IMR-90 (cell line): ENCODE measurements around the gene ENHO. TPM values are rescaled to one million over a fixed set of nuclear protein-coding genes. Genes with fewer than 3 reads are reported as not detected.

Experiments
- ATAC-seq: fragments of 200-7000 bp; cut with Tn5 transposase; 2 replicates; pipeline ENCODE4 v1.9.1; 2020; ENCODE audit warnings: low read depth, mild to moderate bottlenecking, moderate library complexity
- BruUV-seq: library from RNA; stranded (reverse); fragments of 400-500 nt; replicated peaks from 2 replicates; lab custom pipeline; 2021; lab: Mats Ljungman, UMichigan
- CTCF ChIA-PET: fragments of 300-600 bp; formaldehyde crosslinking; extraction: SDS; loops from one replicate; lab custom pipeline; 2021; ENCODE audit warnings: antibody characterized with exemption; lab: Yijun Ruan, JAX
- POLR2A ChIA-PET: fragments of 300-600 bp; sonication (Branson Sonifier 250); formaldehyde crosslinking; loops from one replicate; lab custom pipeline; 2022; ENCODE audit warnings: antibody characterized with exemption; ENCODE audit not compliant: unreplicated experiment; lab: Charles Lee
- DNase-seq: peaks from one replicate; pipeline ENCODE4 v3.0.0; 2013
- H2AFZ ChIP-seq: replicated peaks from 2 replicates; pipeline ENCODE3; 2013; ENCODE audit warnings: low read length, mild to moderate bottlenecking; ENCODE audit not compliant: poor library complexity
- H2AK5ac ChIP-seq: 2 replicates; pipeline ENCODE4 v1.6.1; 2013; ENCODE audit warnings: low read depth, low read length, inconsistent platforms
- H2AK9ac ChIP-seq: replicated peaks from 2 replicates; pipeline ENCODE3; 2013; ENCODE audit warnings: mild to moderate bottlenecking, low read depth, low read length, moderate library complexity; ENCODE audit not compliant: poor library complexity
- H2BK120ac ChIP-seq: 2 replicates; pipeline ENCODE4 v1.6.1; 2013; ENCODE audit warnings: low read depth, low read length, inconsistent platforms
- H2BK15ac ChIP-seq: 3 replicates; pipeline ENCODE4 v1.6.1; 2013; ENCODE audit warnings: low read depth, low read length, inconsistent platforms
- H2BK20ac ChIP-seq: 2 replicates; pipeline ENCODE4 v1.6.1; 2013; ENCODE audit warnings: low read depth, mild to moderate bottlenecking, inconsistent platforms, low read length, moderate library complexity
- H2BK5ac ChIP-seq: 2 replicates; pipeline ENCODE4 v1.6.1; 2013; ENCODE audit warnings: mild to moderate bottlenecking, low read depth, low read length, inconsistent platforms; ENCODE audit not compliant: poor library complexity, severe bottlenecking
- H3K14ac ChIP-seq: replicated peaks from 2 replicates; pipeline ENCODE4 v1.6.1; 2013; ENCODE audit warnings: low read depth, low read length, inconsistent platforms
- H3K18ac ChIP-seq: 2 replicates; pipeline ENCODE4 v1.6.1; 2013; ENCODE audit warnings: low read depth, low read length, control low read depth
- H3K23ac ChIP-seq: 2 replicates; pipeline ENCODE4 v1.6.1; 2013; ENCODE audit warnings: low read depth, low read length, inconsistent platforms
- H3K27ac ChIP-seq: 2 replicates; pipeline ENCODE4 v1.5.1; 2013; ENCODE audit warnings: mild to moderate bottlenecking, control low read depth, low read length; ENCODE audit not compliant: insufficient read depth
- H3K27me3 ChIP-seq: 2 replicates; pipeline ENCODE4 v1.6.1; 2013; ENCODE audit warnings: low read length; ENCODE audit not compliant: control insufficient read depth, insufficient read depth
- H3K36me3 ChIP-seq: 2 replicates; pipeline ENCODE4 v1.6.1; 2013; ENCODE audit warnings: low read length, mixed read lengths; ENCODE audit not compliant: control insufficient read depth, insufficient read depth
- H3K4ac ChIP-seq: 2 replicates; pipeline ENCODE4 v1.6.1; 2013; ENCODE audit warnings: low read depth, low read length, inconsistent platforms
- H3K4me1 ChIP-seq: 2 replicates; pipeline ENCODE4 v1.6.1; 2013; ENCODE audit warnings: low read length, mixed read lengths; ENCODE audit not compliant: control insufficient read depth, insufficient read depth
- H3K4me2 ChIP-seq: 2 replicates; pipeline ENCODE4 v1.6.1; 2013; ENCODE audit warnings: low read depth, mild to moderate bottlenecking, control low read depth, low read length, moderate library complexity
- H3K4me3 ChIP-seq: 2 replicates; pipeline ENCODE4 v1.5.1; 2013; ENCODE audit warnings: low read depth, mild to moderate bottlenecking, control low read depth, low read length, moderate library complexity; ENCODE audit not compliant: insufficient read depth
- H3K56ac ChIP-seq: 2 replicates; pipeline ENCODE4 v1.6.1; 2013; ENCODE audit warnings: low read length, inconsistent platforms; ENCODE audit not compliant: insufficient read depth; ENCODE audit errors: extremely low read depth
- H3K79me1 ChIP-seq, 2 experiments: 2 replicates each; pipeline ENCODE4 v1.6.1; 2013; ENCODE audit warnings: low read length in 2 of 2, inconsistent platforms in 1 of 2, low read depth in 1 of 2
- H3K9ac ChIP-seq: 2 replicates; pipeline ENCODE4 v1.6.1; 2013; ENCODE audit warnings: low read depth, low read length, control low read depth
- H3K9me1 ChIP-seq: 2 replicates; pipeline ENCODE4 v1.6.1; 2013; ENCODE audit warnings: low read length, inconsistent platforms; ENCODE audit not compliant: insufficient read depth
- H3K9me3 ChIP-seq: 2 replicates; pipeline ENCODE4 v1.6.1; 2013; ENCODE audit warnings: low read length; ENCODE audit not compliant: control insufficient read depth, insufficient read depth
- H4K20me1 ChIP-seq: 2 replicates; pipeline ENCODE4 v1.6.1; 2013; ENCODE audit warnings: low read length, inconsistent platforms; ENCODE audit not compliant: insufficient read depth
- H4K5ac ChIP-seq: 2 replicates; pipeline ENCODE4 v1.6.1; 2013; ENCODE audit warnings: mild to moderate bottlenecking, low read depth, low read length, control low read depth
- H4K8ac ChIP-seq, 2 experiments: 2 replicates each; pipeline ENCODE4 v1.6.1; 2013; ENCODE audit warnings: low read depth in 2 of 2, low read length in 2 of 2, control low read depth in 1 of 2, inconsistent platforms in 1 of 2
- H4K91ac ChIP-seq: 2 replicates; pipeline ENCODE4 v1.6.1; 2013; ENCODE audit warnings: low read depth, low read length, inconsistent platforms; ENCODE audit not compliant: insufficient read depth
- CEBPB ChIP-seq: IDR thresholded peaks from 2 replicates; pipeline ENCODE4 v1.6.1; 2012; ENCODE audit warnings: low read depth, low read length, improper control_type of control experiment
- MAZ ChIP-seq: IDR thresholded peaks from 2 replicates; pipeline ENCODE4 v1.6.1; 2012; ENCODE audit warnings: low read depth, mild to moderate bottlenecking, low read length, improper control_type of control experiment, moderate library complexity, borderline replicate concordance
- RAD21 ChIP-seq: IDR thresholded peaks from 2 replicates; pipeline ENCODE4 v1.6.1; 2012; ENCODE audit warnings: low read length, improper control_type of control experiment
- SMC3 ChIP-seq: fragments of 150-350 bp; IDR thresholded peaks from 2 replicates; pipeline ENCODE4 v1.6.1; 2016; ENCODE audit warnings: low read depth, mild to moderate bottlenecking, antibody characterized with exemption, low read length, moderate library complexity
- WGBS, 2 experiments: methylation state at CpG; one replicate each; pipeline versions ENCODE4 v1.1.5 to v1.1.7; 2013; ENCODE audit warnings: missing lambda C conversion rate in 2 of 2; ENCODE audit not compliant: insufficient read length in 1 of 2; ENCODE audit errors: extremely low coverage in 2 of 2; 5-methylcytosine and 5-hydroxymethylcytosine counted together
- dilution Hi-C: fragments of 300-500 bp; cut with HindIII; formaldehyde crosslinking; loops from one replicate; pipeline ENCODE4 v1.14.3; 2018; ENCODE audit warnings: low sequenced_read_pairs; ENCODE audit not compliant: unreplicated experiment
- in situ Hi-C: fragments of 300-500 bp; cut with MboI; formaldehyde crosslinking; loops from 3 replicates; pipeline ENCODE4 v1.14.3; 2019; ENCODE audit warnings: low sequenced_read_pairs, inconsistent platforms, mixed read lengths
- intact Hi-C: fragments of 100-400 bp; cut with micrococcal nuclease; formaldehyde crosslinking; loops from 2 replicates; pipeline ENCODE4 v1.10.0; 2022
- polyA plus RNA-seq, 3 experiments: library from polyadenylated mRNA; depleted of rRNA; stranded (reverse); fragments of >200 nt; gene quantifications; 2 replicates each; pipeline ENCODE4 v1.2.3, GENCODE V29; 2012; ENCODE audit warnings: low replicate concordance in 1 of 3
- total RNA-seq: library from RNA; depleted of rRNA; stranded (reverse); fragments of >200 nt; gene quantifications from 2 replicates; pipeline ENCODE4 v1.2.3, GENCODE V29; 2012
- TF ChIP-seq, protein P1 (sequence below): fragments of 150-350 bp; IDR thresholded peaks from 2 replicates; pipeline ENCODE4 v1.6.1; 2017; ENCODE audit warnings: mild to moderate bottlenecking, antibody characterized with exemption, low read length, low read depth
- TF ChIP-seq, protein P2 (sequence below): conservative IDR thresholded peaks from 2 replicates; pipeline ENCODE4 v1.5.1; 2012; ENCODE audit warnings: mild to moderate bottlenecking, low read depth, low read length, improper control_type of control experiment

Gene ENHO
- total and polyA plus RNA-seq, 2 of the 4 experiments (the other 2 are of a cell fraction): not detected

DNA sequence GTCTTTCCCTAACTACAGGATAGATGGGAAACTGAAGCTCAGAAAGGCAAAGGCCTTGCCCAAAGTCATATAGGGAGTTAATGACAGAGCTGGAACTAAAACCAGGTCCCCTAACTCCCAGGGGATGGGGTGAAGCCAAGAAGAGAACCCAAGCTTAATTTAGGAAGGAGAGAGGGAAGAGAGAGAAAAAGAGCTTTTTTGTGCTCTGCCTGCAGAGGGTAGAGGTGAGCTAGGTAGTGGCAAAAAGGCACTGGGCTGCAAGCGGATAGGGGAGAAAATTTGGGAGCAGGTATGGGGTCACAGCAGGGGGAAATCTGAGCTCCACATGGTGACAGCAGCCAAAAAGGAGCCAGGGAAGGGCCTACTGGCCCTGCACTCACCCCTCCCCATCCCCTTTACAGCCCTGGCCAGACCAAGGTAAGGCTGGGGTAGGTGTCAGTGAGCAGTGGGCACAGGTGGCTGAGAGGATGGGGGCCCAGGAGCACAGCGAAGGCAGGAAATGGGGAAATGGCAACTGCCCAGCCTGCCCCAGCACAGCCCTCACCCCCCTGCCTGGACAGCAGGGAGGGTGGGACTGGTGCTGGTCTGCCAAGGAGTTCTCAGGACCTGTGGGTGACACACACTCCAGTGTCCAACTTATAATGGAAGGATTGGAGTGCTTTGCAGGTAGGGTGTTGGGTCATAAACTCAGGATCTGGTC, 3.3 kb downstream of the ENHO start:
- no CpG with 5 or more reads among the region's 2 CpGs for WGBS, 2 experiments
- Histone ChIP-seq H3K14ac (no peak overlapping the region), H2BK15ac (no peak overlapping the region), H3K4me2 (no peak overlapping the region), H2BK20ac (no peak overlapping the region), H2AK9ac (no peak overlapping the region), H3K9ac (no peak overlapping the region), H4K8ac (no peak overlapping the region), H3K4me1 (no peaks in the 10 kb centered on the region), H4K20me1 (peaks cover 5% of the 10 kb centered on the region), H3K27ac (no peak overlapping the region), H3K4me3 (no peak overlapping the region), H3K27me3 (peaks cover 63% of the 10 kb centered on the region), H3K36me3 (no peaks in the 10 kb centered on the region), H2AK5ac (no peak overlapping the region), H2BK5ac (no peak overlapping the region), H3K56ac (no peak overlapping the region), H2AFZ (no peak overlapping the region), H3K18ac (no peak overlapping the region), H3K9me1 (no peaks in the 10 kb centered on the region), H2BK120ac (no peak overlapping the region), H3K4ac (no peak overlapping the region), H3K23ac (no peak overlapping the region), H4K5ac (no peak overlapping the region), H3K9me3 (no peaks in the 10 kb centered on the region), H3K79me1 (no peaks in the 10 kb centered on the region), H4K91ac (no peak overlapping the region)
- TF ChIP-seq, protein P1, sequence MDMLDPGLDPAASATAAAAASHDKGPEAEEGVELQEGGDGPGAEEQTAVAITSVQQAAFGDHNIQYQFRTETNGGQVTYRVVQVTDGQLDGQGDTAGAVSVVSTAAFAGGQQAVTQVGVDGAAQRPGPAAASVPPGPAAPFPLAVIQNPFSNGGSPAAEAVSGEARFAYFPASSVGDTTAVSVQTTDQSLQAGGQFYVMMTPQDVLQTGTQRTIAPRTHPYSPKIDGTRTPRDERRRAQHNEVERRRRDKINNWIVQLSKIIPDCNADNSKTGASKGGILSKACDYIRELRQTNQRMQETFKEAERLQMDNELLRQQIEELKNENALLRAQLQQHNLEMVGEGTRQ: no peak
- TF ChIP-seq SMC3: no peak
- TF ChIP-seq, protein P2, sequence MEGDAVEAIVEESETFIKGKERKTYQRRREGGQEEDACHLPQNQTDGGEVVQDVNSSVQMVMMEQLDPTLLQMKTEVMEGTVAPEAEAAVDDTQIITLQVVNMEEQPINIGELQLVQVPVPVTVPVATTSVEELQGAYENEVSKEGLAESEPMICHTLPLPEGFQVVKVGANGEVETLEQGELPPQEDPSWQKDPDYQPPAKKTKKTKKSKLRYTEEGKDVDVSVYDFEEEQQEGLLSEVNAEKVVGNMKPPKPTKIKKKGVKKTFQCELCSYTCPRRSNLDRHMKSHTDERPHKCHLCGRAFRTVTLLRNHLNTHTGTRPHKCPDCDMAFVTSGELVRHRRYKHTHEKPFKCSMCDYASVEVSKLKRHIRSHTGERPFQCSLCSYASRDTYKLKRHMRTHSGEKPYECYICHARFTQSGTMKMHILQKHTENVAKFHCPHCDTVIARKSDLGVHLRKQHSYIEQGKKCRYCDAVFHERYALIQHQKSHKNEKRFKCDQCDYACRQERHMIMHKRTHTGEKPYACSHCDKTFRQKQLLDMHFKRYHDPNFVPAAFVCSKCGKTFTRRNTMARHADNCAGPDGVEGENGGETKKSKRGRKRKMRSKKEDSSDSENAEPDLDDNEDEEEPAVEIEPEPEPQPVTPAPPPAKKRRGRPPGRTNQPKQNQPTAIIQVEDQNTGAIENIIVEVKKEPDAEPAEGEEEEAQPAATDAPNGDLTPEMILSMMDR: no peak
- no peak for TF ChIP-seq MAZ
- no peak for TF ChIP-seq CEBPB
- TF ChIP-seq RAD21: no peak
- BruUV-seq: no TSS peak
- no peak for DNase-seq
- CTCF ChIA-PET: interaction anchor here (0.6 kb wide), 1 partner anchor 35 kb away, joined by 3 read pairs; no protein-coding TSS in a partner anchor
- POLR2A ChIA-PET: no interaction called here
- in situ Hi-C loops (no loop called here), dilution Hi-C loops (no loop called here), intact Hi-C loops (no loop called here)
- no peak for ATAC-seq
